T-helper 2 cell treated with Interferon-gamma antibody and Interleukin-4, amounts not matched to agents 5 μg/mL and 100 μg/mL, for 36 hours (primary cell): ENCODE measurements around the gene CABP4.
"Not testable (repeated sequence)": the region's sequence is repeated elsewhere in the genome, so short reads cannot be mapped to it uniquely, and the experiment has no call there.

Source experiments
- DNase-seq: peaks from one replicate; pipeline ENCODE4 v3.0.0; 2021; ENCODE audit warnings: low spot score
- H3K27ac Mint-ChIP-seq: one replicate; pipeline ENCODE4 v1.8.0; 2021; ENCODE audit warnings: mild to moderate bottlenecking, mixed read lengths
- H3K27me3 Mint-ChIP-seq: one replicate; pipeline ENCODE4 v1.8.0; 2021; ENCODE audit warnings: low read depth, mixed read lengths
- H3K36me3 Mint-ChIP-seq: one replicate; pipeline ENCODE4 v1.8.0; 2021; ENCODE audit warnings: low read depth, mixed read lengths
- H3K4me1 Mint-ChIP-seq: one replicate; pipeline ENCODE4 v1.8.0; 2021; ENCODE audit warnings: low read depth, mixed read lengths
- H3K4me3 Mint-ChIP-seq: one replicate; pipeline ENCODE4 v1.8.0; 2022; ENCODE audit warnings: mild to moderate bottlenecking, moderate library complexity, mixed read lengths
- H3K9me3 Mint-ChIP-seq: one replicate; pipeline ENCODE4 v1.8.0; 2021; ENCODE audit warnings: mixed read lengths

The CABP4 gene

DNA sequence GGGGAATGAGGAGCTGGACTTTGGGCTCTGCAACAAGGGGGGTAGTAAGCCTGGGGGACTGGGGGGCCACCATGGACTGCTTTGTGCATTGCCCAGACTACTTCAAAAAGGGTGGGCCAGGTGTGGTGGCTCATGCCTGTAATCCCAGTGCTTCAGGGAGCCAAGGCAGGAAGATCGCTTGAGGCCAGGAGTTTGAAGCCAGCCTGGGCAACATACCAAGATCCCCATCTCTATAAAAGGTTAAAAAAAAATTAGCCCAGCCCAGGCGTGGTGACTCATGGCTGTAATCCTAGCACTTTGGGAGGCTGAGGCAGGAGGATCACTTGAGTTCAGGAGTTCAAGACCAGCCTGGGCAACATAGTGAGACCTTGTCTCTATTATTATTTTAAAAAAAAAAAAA lies 10.4 kb downstream of the CABP4 start:
- Mint-ChIP-seq H3K27ac (peak overlapping the region; percentile 89), H3K4me1 (peaks cover 31% of the 10 kb centered on the region), H3K4me3 (peak overlapping the region; percentile 88)
- DNase-seq, H3K36me3 Mint-ChIP-seq, H3K27me3 Mint-ChIP-seq, H3K9me3 Mint-ChIP-seq: not testable (repeated sequence)

DNA sequence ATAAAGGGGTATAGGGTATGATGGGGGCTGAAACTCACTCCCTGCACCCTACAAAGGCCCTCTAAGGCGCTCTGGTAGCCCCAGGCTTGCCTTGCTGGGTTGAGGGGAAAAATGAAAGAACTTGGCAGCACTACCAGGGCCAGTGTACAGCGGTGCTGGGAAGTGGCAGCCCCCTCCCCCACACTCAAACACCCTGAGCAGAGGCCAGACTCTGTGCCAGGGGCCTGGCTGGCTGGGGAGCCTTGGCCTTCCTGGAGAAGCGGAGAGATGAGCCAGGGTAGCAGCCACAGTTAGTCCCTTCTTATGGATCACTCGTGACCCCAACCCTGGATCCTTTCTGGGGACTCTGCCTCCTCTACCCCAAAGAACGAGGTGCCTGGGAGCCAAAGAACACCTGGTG lies 11.2 kb downstream of the CABP4 start:
- H3K9me3 Mint-ChIP-seq, result no peaks in the 10 kb centered on the region
- DNase-seq, result no peak
- H3K27ac Mint-ChIP-seq, result peak overlapping the region; percentile 49
- H3K27me3 Mint-ChIP-seq, result no peaks in the 10 kb centered on the region
- H3K36me3 Mint-ChIP-seq, result peaks cover 4% of the 10 kb centered on the region
- peaks cover 31% of the 10 kb centered on the region for H3K4me1 Mint-ChIP-seq
- H3K4me3 Mint-ChIP-seq, result peak overlapping the region; percentile 46

DNA sequence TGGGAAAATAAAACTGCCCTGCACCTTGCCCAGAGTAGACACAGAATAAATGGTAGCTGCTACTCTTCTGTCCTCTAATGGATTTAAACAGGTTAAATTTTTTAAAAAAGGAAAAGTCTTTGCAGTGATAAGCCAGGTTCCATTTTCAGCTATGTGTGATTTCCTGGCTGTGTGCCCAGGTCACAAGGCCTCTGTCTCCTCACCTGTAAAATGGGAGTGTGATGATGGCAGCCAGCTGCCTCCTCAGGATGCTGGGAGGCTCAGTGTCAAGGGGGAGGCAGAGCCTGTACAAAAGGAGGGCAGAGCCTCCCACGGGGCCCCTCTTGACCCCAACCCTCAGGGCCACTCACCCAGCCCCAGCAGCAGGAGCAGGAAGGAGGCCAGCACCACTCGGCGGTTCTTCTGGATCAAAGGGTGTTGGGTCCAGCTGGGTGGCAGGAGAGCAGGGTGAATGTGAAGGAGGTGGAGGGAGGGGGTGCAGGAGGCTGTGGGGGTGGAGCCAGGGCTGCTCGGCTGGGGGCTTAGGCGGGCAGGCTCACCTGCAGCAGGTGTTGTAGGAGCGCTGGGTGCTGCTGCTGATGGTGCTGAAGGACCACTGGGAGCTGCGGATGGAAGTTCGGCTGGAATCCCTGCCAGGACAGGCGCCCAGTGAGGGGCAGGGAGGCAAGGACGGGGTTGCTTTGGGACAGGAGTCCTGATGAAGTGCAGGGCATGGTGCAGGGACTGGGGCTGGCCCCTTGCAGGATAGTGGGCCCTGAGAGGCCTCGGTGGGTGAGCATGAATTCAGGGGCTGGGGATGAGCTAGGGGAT lies 12.0 kb downstream of the CABP4 start:
- H3K27ac Mint-ChIP-seq, result peak overlapping the region; percentile 49
- no peaks in the 10 kb centered on the region for H3K9me3 Mint-ChIP-seq
- no peak for DNase-seq
- H3K4me1 Mint-ChIP-seq, result peaks cover 31% of the 10 kb centered on the region
- peak overlapping the region; percentile 89 for H3K4me3 Mint-ChIP-seq
- peaks cover 4% of the 10 kb centered on the region for H3K36me3 Mint-ChIP-seq
- no peaks in the 10 kb centered on the region for H3K27me3 Mint-ChIP-seq

DNA sequence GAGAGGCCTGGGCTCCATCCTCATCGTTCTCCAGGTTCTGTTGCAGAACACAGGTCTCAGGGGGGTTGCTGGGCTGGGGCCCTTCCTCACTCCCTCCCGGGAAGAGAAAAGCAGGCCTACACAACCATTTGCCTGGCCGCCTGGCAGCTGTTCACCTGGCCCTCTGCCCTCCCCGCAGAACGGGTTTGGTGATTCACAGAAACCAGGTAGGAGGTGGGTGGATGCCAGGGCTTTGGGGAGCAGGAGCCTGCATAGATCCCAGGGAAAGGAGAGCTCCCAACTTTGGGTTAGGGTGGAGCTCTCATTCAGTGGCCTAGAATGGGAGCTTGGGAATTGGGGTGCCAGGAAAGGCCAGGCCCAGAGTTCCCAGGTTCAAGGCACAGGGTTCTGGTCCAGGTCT lies 12.9 kb downstream of the CABP4 start:
- DNase-seq, result no peak
- H3K4me1 Mint-ChIP-seq, result peaks cover 31% of the 10 kb centered on the region
- no peaks in the 10 kb centered on the region for H3K9me3 Mint-ChIP-seq
- no peaks in the 10 kb centered on the region for H3K27me3 Mint-ChIP-seq
- peak overlapping the region; percentile 78 for H3K27ac Mint-ChIP-seq
- H3K4me3 Mint-ChIP-seq, result peak overlapping the region; percentile 89
- H3K36me3 Mint-ChIP-seq, result peaks cover 4% of the 10 kb centered on the region

DNA sequence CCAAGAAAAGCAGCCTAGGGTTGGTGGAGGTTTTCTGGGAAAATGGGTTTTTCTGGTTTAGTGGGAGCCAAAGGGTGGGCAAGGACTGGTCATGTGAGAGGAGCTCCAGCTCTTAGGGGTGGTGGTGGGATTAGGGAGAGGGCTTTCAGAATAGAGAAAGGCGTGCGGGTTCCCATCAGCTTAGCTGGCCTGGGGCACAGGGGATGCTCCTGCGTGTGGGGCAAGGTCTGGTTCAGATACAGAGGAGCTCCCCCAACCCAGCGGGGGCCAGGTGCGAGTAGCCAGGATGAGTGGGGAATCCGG lies 13.3 kb downstream of the CABP4 start:
- no peak for DNase-seq

DNA sequence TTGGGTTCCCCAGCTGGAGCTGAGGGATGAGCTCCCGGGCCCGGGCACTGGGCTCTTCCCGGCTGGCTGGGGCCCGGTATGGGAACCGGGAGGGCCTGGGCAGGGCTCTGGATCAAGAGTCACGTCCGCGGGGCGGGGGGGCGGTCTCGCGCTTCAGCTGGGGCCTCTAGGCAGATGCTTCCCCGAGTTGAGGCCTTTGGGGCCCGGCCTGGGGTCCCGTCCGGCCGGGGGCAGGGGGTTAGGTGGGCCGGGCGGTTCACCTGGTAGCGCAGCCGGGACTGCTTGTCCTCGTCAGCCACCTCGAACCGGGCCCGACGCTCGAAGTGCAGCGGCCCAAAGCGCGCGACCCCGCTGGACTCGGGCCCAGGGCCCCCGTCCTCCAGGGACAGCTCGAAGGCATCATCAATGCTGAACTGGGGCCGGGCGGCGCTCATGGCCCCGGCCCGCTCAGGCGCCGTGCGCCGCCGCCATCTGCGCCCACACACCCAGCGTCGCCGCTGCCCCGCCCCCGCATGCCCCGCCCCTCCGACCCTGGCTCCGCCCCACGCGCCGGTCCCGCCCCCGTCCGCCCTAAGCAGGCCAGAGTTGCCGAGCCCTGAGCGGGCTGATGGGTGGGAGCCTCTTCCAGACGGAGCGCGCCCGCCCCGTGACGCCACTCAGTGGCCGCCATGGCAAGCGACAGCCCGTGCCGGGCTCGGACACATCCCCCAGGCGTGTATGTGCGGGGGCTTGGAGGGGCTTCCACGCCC lies 13.8 kb downstream of the CABP4 start, which contains the start of gene TMEM134:
TSS of gene TMEM134 (minus strand) at position 493 of the 749 bp plus-strand sequence. CDS start at position 434, 59 bp downstream.
- H3K27me3 Mint-ChIP-seq, result no peaks in the 10 kb centered on the region
- peaks cover 4% of the 10 kb centered on the region for H3K36me3 Mint-ChIP-seq
- DNase-seq, result peak; percentile 91
- peak within 1 kb of the TSS; percentile 89 for H3K4me3 Mint-ChIP-seq
- H3K9me3 Mint-ChIP-seq, result no peaks in the 10 kb centered on the region
- H3K4me1 Mint-ChIP-seq, result peaks cover 31% of the 10 kb centered on the region
- peak within 1 kb of the TSS; percentile 78 for H3K27ac Mint-ChIP-seq

More for the DNA sequence above, 13.3 kb downstream of the CABP4 start:
- Mint-ChIP-seq H3K4me1 (peaks cover 31% of the 10 kb centered on the region), H3K4me3 (peak overlapping the region; percentile 89), H3K27ac (peak overlapping the region; percentile 78), H3K36me3 (peaks cover 4% of the 10 kb centered on the region), H3K27me3 (no peaks in the 10 kb centered on the region), H3K9me3 (no peaks in the 10 kb centered on the region)

DNA sequence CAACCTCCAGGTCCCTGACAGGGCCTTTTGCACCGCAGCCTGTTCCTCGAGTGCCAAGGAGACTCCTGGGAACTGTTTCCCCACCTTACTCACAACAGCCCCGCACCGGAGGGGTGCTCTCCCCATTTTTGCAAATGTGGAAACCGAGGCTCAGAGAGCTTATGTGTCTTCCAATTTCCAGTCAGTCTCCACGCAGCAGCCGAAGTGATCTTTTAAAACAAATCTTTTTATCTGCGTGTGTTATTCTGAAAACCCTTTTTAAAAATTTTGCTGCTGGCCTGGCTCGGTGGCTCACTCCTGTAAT lies 14.3 kb downstream of the CABP4 start:
- H3K36me3 Mint-ChIP-seq, result peaks cover 4% of the 10 kb centered on the region
- peak overlapping the region; percentile 67 for H3K27ac Mint-ChIP-seq
- H3K4me3 Mint-ChIP-seq, result peak overlapping the region; percentile 79
- H3K27me3 Mint-ChIP-seq, result no peaks in the 10 kb centered on the region
- H3K9me3 Mint-ChIP-seq, result no peaks in the 10 kb centered on the region
- no peak for DNase-seq
- peaks cover 26% of the 10 kb centered on the region for H3K4me1 Mint-ChIP-seq

DNA sequence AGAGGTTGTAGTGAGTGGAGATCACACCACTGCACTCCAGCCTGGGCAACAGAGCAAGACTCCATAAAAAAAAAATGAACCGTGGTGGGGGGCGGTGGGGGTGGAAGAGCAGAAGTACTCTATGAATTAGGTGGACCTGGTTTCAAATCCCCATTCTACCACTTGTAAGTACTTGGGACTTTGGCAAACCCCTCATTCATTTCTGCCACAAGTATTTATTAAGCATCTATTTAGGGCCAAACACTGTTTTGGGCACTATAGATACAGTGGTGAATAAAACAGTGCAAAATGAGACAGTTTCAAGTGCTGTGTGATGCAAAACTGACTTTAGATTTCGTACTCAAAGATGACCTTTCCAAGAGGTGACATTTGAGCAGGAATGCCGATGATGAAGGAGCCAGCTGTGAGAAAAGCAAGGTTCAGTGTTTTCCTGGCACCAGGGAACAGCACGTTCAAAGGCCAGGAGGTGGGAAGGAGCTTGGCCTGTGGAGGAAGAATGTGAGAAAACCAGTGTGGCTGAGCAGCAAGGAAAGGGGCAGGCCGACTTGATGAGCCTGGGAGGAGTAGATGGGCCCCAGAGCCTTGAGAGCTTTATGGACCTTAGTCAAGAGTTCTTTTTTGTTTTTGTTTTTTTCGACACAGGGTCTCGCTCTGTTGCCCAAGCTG lies 15.3 kb downstream of the CABP4 start:
- H3K4me3 Mint-ChIP-seq, result no peak overlapping the region
- no peak overlapping the region for H3K27ac Mint-ChIP-seq
- peaks cover 18% of the 10 kb centered on the region for H3K4me1 Mint-ChIP-seq
- no peaks in the 10 kb centered on the region for H3K9me3 Mint-ChIP-seq
- H3K27me3 Mint-ChIP-seq, result no peaks in the 10 kb centered on the region
- H3K36me3 Mint-ChIP-seq, result peaks cover under 1% of the 10 kb centered on the region
- no peak for DNase-seq

DNA sequence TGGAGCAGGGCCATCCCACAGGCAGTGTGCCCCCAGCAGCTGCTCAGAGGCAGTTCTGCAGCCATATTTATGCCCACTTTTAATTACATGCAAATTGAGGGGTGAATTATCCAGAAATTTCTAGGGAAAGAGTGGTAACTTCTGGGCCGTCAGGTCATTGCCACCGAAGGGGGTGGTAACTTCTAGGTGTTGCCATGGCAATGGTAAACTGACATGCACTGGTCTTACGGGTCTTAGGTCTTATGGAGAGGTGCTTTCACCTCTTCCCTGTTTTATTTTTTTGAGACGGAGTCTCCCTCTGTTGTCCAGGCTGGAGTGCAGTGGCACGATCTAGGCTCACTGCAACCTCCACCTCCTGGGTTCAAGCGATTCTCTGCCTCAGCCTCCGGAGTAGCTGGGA lies 17.7 kb downstream of the CABP4 start:
- no peak for DNase-seq
- no peak overlapping the region for H3K4me3 Mint-ChIP-seq
- H3K36me3 Mint-ChIP-seq, result no peaks in the 10 kb centered on the region
- no peak overlapping the region for H3K27ac Mint-ChIP-seq
- H3K9me3 Mint-ChIP-seq, result no peaks in the 10 kb centered on the region
- H3K4me1 Mint-ChIP-seq, result peaks cover 5% of the 10 kb centered on the region
- H3K27me3 Mint-ChIP-seq, result peaks cover 5% of the 10 kb centered on the region

DNA sequence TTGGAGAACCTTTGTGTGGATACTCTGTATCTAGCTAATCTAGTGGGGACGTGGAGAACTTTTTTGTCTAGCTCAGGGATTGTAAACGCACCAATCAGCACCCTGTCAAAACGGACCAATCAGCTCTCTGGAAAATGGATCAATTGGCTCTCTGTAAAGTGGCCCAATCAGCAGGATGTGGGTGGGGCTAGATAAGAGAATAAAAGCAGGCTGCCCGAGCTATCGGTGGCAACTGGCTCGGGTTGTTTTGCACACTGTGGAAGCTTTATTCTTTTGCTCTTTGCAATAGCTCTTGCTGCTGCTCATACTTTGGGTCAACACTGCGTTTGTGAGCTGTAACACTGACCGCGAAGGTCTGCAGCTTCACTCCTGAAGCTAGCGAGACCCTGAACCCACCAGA lies 21.5 kb downstream of the CABP4 start:
- not testable (repeated sequence) for H3K27ac Mint-ChIP-seq, DNase-seq, H3K4me1 Mint-ChIP-seq, H3K36me3 Mint-ChIP-seq, H3K9me3 Mint-ChIP-seq, H3K4me3 Mint-ChIP-seq
- peaks cover 11% of the 10 kb centered on the region for H3K27me3 Mint-ChIP-seq

DNA sequence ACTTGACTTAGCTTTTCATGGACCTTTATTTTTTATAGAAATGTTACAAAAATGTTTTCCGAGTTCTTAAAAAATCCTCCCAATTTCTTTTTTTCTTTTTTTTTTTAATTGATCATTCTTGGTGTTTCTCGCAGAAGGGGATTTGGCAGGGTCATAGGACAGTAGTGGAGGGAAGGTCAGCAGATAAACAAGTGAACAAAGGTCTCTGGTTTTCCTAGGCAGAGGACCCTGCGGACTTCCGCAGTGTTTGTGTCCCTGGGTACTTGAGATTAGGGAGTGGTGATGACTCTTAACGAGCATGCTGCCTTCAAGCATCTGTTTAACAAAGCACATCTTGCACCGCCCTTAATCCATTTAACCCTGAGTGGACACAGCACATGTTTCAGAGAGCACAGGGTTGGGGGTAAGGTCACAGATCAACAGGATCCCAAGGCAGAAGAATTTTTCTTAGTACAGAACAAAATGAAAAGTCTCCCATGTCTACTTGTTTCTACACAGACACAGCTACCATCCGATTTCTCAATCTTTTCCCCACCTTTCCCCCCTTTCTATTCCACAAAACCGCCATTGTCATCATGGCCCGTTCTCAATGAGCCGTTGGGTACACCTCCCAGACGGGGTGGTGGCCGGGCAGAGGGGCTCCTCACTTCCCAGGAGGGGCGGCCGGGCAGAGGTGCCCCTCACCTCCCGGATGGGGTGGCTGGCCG lies 22.3 kb downstream of the CABP4 start:
- not testable (repeated sequence) for DNase-seq, H3K4me1 Mint-ChIP-seq, H3K9me3 Mint-ChIP-seq, H3K4me3 Mint-ChIP-seq, H3K36me3 Mint-ChIP-seq, H3K27ac Mint-ChIP-seq
- H3K27me3 Mint-ChIP-seq, result peaks cover 11% of the 10 kb centered on the region

DNA sequence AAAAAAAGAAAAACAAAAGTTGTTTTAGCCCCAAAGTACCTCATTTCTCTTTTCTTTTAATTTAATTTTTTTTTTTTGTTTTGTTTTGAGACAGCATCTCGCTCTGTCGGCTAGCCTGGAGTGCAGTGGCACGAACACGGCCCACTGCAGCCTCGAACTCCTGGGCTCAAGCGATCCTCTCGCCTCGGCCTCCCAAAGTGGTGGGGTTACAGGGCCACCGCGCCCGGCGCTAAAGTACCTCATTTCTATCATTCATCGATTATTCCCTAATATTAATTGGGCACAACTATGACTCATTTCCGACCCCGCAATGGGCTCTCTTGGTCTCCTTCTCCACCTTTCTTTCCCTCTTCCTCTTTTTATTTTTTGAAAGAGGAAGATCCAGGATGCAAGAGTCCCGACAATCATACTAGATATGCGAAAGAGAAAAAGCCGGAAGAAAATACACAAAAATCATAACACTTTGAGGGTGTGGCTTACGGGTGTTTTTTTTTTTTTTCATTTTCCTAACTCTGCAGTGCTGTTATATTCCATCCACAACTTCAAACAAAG lies 27.2 kb downstream of the CABP4 start:
- no peaks in the 10 kb centered on the region for H3K9me3 Mint-ChIP-seq

DNA sequence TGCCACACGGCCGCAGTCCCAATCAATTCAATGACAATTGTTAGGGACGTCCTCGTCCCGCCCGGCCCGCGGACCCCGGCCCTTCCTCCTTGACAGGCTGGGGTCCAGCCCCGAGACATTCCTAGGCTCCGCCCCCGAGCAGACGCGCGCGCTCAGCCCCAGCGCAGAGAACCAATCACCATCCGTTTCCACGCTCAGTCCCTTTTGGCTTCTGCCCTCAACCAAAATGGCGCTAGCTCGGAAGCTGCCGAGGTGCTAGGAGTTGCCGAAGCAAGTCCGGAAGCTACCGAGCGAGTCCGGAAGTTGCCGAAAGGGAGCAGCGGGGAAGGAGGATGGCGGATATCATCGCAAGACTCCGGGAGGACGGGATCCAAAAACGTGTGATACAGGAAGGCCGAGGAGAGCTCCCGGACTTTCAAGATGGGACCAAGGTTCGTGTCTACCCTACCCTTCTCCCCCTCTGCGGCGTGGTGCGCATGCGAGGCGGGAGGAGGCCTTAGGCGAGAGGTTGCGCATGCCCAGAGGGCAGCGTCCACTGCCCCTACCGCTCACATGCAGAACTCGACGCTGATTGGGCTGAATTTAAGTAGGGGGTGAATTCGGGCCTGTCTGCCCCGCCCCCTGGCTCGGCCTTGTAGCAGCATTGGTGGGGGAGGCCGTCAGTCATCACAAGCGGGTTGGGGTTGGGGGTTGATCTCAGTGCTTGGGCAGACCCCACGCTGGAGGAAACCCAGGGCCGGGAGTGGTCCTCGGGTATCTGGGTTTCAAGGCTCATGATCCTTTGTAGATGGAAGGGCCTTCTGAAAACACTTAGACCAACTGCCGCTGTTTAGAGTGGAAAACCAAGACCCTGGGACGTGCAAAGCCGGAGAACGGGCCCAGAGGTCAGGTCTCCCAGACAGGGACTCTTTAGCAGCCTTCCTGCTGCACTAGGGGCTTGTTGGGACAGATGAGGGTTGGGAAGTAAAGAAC lies 28.0 kb downstream of the CABP4 start, which contains the start of gene AIP:
TSS of gene AIP (plus strand) at position 200 of the 972 bp plus-strand sequence. CDS start at position 333, 133 bp downstream.
- DNase-seq, result peak; percentile 97
- no peaks in the 10 kb centered on the region for H3K9me3 Mint-ChIP-seq
- H3K4me1 Mint-ChIP-seq, result peaks cover 45% of the 10 kb centered on the region
- peaks cover 27% of the 10 kb centered on the region for H3K36me3 Mint-ChIP-seq
- peaks cover 6% of the 10 kb centered on the region for H3K27me3 Mint-ChIP-seq
- peak within 1 kb of the TSS; percentile 90 for H3K4me3 Mint-ChIP-seq
- peak within 1 kb of the TSS; percentile 99 for H3K27ac Mint-ChIP-seq

More for the DNA sequence above, 27.2 kb downstream of the CABP4 start:
- Mint-ChIP-seq H3K27me3 (peaks cover 6% of the 10 kb centered on the region), H3K4me3 (peak overlapping the region; percentile 90), H3K27ac (peak overlapping the region; percentile 99), H3K4me1 (peaks cover 38% of the 10 kb centered on the region), H3K36me3 (peaks cover 19% of the 10 kb centered on the region)
- DNase-seq, result no peak
